Measurements from ENCODE around the gene S1PR5.

The S1PR5 gene

GRCh38 chr19:10566408-10566657 is 49.1 kb upstream of the S1PR5 start (continued):
- TF ChIP-seq ESRRG (CRISPR knock-in tag; IDR thresholded peaks at IDR 0.05) (no peak), SNAI2 (CRISPR knock-in tag; IDR thresholded peaks at IDR 0.05) (no peak), BACH2 (CRISPR knock-in tag; IDR thresholded peaks at IDR 0.05; ENCODE audit: borderline replicate concordance) (no peak), CSDC2 (CRISPR knock-in tag; IDR thresholded peaks at IDR 0.05) (no peak)

- peak; percentile 79 for ATAC-seq
- 0 out of 2 replicates have a peak, but pooled peaks have one; percentile 28 for TF ChIP-seq TSHZ2 (CRISPR knock-in tag; IDR thresholded peaks at IDR 0.05)
- TF ChIP-seq ESRRG (CRISPR knock-in tag; IDR thresholded peaks at IDR 0.05) = no peak
Observed at GRCh38 chr19:10565567-10566407, 48.5 kb upstream of the S1PR5 start, which contains the start of gene KRI1. TSS of gene KRI1 (minus strand) at chr19:10566010. CDS start at chr19:10565999, 11 bp downstream.

GRCh38 chr19:10565028-10565566 is 47.9 kb upstream of the S1PR5 start:
- peak; percentile 23 for ATAC-seq
- TF ChIP-seq ZNF70 (CRISPR knock-in tag; IDR thresholded peaks at IDR 0.05) (no peak), ESRRG (CRISPR knock-in tag; IDR thresholded peaks at IDR 0.05) (no peak), PPARA (CRISPR knock-in tag; IDR thresholded peaks at IDR 0.05; ENCODE audit: borderline replicate concordance) (no peak), CREB5 (CRISPR knock-in tag; IDR thresholded peaks at IDR 0.05; ENCODE audit: low read depth) (no peak), ZC3H10 (CRISPR knock-in tag; IDR thresholded peaks at IDR 0.05) (no peak), TCF4 (CRISPR knock-in tag; IDR thresholded peaks at IDR 0.05; ENCODE audit: borderline replicate concordance) (no peak), RARB (CRISPR knock-in tag; IDR thresholded peaks at IDR 0.05) (no peak), CSRNP3 (CRISPR knock-in tag; IDR thresholded peaks at IDR 0.05) (no peak), ZNF8 (CRISPR knock-in tag; IDR thresholded peaks at IDR 0.05) (no peak), ZFP30 (CRISPR knock-in tag; IDR thresholded peaks at IDR 0.05) (no peak), SNAI2 (CRISPR knock-in tag; IDR thresholded peaks at IDR 0.05) (no peak), TSHZ2 (CRISPR knock-in tag; IDR thresholded peaks at IDR 0.05) (no peak), GLIS3 (CRISPR knock-in tag; IDR thresholded peaks at IDR 0.05) (no peak), ISL1 (CRISPR knock-in tag; IDR thresholded peaks at IDR 0.05) (no peak), BACH2 (CRISPR knock-in tag; IDR thresholded peaks at IDR 0.05; ENCODE audit: borderline replicate concordance) (no peak), PATZ1 (CRISPR knock-in tag; IDR thresholded peaks at IDR 0.05; ENCODE audit: borderline replicate concordance) (no peak), CSDC2 (CRISPR knock-in tag; IDR thresholded peaks at IDR 0.05) (no peak), ZFP3 (CRISPR knock-in tag; IDR thresholded peaks at IDR 0.05) (no peak), ARNTL (CRISPR knock-in tag; IDR thresholded peaks at IDR 0.05; ENCODE audit: borderline replicate concordance, low read depth) (no peak)
